Measurements from ENCODE around the gene NPEPL1.
"Not testable (repeated sequence)": the region's sequence is repeated elsewhere in the genome, so short reads cannot be mapped to it uniquely, and the experiment has no call there.

Gene NPEPL1

GRCh38 chr20:58749098-58749769 lies 56.6 kb downstream of the NPEPL1 start:
- no peak for TF ChIP-seq CTCF (conservative IDR thresholded peaks at IDR 0.05)
- H3K27ac ChIP-seq: no peak overlapping the region

- no peak overlapping the region for H3K27ac ChIP-seq
- TF ChIP-seq CTCF (conservative IDR thresholded peaks at IDR 0.05): no peak
Observed at GRCh38 chr20:58749979-58750378, 57.4 kb downstream of the NPEPL1 start.

DNA sequence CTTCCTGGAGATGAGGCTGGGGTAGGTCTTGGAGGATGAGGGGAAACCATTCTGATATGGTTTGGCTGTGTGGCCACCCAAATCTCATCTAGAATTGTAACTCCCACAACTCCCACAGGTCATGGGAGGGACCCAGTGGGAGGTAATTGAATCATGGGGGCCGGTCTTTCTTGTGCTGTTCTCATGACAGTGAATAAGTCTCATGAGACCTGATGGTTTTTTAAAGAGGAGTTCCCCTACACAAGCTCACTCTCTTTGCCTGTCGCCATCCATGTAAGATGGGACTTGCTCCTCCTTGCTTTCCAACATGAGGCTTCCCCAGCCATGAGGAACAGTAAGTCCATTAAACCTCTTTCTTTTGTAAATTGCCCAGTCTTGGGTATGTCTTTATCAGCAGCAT lies 58.1 kb downstream of the NPEPL1 start:
- H3K27ac ChIP-seq: not testable (repeated sequence)

GRCh38 chr20:58751979-58752378 lies 59.4 kb downstream of the NPEPL1 start:
- H3K27ac ChIP-seq: no peak overlapping the region
- TF ChIP-seq CTCF (conservative IDR thresholded peaks at IDR 0.05): no peak

DNA sequence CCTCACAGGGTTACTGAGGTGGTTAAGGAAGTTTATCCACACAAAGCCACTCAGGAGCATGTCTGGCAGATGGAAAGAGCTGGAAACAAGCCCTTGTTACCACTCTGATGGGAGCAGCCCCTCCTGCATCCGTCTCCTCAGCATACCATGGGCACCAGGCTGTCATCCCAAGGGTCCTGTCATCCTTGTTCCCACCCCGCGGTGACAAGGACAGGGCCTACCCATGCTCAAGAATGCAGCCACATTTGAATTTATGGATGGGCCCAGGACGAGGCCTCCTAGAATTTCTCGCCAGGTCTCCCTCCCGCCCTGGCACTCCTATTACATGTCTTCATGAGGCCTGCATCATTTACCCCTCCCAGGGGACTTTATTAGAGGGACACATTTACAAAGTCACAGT lies 60.0 kb downstream of the NPEPL1 start:
- TF ChIP-seq CTCF (conservative IDR thresholded peaks at IDR 0.05): no peak
- no peak overlapping the region for H3K27ac ChIP-seq

GRCh38 chr20:58753267-58753921 lies 60.8 kb downstream of the NPEPL1 start:
- TF ChIP-seq CTCF (conservative IDR thresholded peaks at IDR 0.05): no peak
- no peak overlapping the region for H3K27ac ChIP-seq

- no peak overlapping the region for H3K27ac ChIP-seq
Observed at GRCh38 chr20:58753922-58754551, 61.4 kb downstream of the NPEPL1 start.

More at GRCh38 chr20:58753922-58754551, 61.4 kb downstream of the NPEPL1 start:
- no peak for TF ChIP-seq CTCF (conservative IDR thresholded peaks at IDR 0.05)
